Tibial nerve (tissue), 4 donors: Measurements from ENCODE around the gene SLC2A4.

Experiments
- EP300 ChIP-seq, 2 donors: sonication (generic); formaldehyde crosslinking; IDR thresholded peaks; one replicate each; pipeline ENCODE4 v1.6.1; 2017; ENCODE audit warnings: antibody characterized with exemption in 2 of 2, mild to moderate bottlenecking in 1 of 2
- POLR2A ChIP-seq, 2 donors: fragments of 450-650 bp; IDR thresholded peaks; one replicate each; pipeline ENCODE4 v1.6.1; 2017; ENCODE audit warnings: antibody characterized with exemption in 2 of 2, mild to moderate bottlenecking in 2 of 2, moderate library complexity in 2 of 2
- TF ChIP-seq, protein P1 (sequence below), 5 experiments: fragments of 200-600 bp in 3 of 5; fragments of 450-650 bp in 2 of 5; sonication (generic) in 3 of 5; IDR thresholded peaks; one replicate each; pipeline ENCODE4 v1.5.1; 2016 to 2019; ENCODE audit warnings: antibody characterized with exemption in 5 of 5, mild to moderate bottlenecking in 3 of 5, moderate library complexity in 2 of 5

DNA sequence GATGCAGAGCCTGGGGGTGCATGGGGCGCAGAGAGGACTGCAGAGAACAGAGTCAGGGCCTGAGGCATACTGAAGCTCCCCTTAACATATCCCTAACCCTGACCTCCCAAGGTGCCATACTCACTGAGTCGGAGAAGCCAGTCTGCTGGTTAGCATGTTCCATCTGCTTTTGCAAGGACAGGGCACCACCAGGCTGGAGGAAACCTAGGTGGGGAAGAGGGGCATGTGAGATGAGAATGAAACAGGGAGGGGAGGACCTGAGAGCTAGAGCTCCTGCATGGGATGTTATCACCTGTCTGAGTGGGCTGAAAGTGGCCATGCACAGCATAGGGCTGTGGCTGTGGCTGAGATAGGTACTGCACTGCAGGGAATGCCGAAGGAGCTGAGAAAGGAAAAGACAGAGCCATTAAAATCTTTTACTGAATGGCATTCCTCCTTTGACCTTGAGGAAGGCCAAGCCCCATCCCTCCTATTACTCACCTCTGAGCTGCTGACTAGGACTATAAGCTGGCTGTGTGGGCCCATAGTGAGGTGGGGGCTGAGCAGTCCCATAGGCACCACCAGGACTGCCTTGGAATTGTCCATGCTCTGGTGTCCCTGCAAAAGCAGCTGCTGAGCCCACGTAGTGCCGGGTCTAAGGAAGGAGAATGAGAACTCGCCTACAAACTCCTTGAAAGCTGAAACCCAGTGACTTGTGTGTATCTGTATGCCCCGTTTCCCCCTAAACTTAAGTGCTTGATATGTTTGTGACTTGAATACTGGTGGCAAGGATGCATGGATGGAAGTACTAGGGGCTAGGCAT, 31.8 kb downstream of the SLC2A4 start:
- TF ChIP-seq, protein P1, sequence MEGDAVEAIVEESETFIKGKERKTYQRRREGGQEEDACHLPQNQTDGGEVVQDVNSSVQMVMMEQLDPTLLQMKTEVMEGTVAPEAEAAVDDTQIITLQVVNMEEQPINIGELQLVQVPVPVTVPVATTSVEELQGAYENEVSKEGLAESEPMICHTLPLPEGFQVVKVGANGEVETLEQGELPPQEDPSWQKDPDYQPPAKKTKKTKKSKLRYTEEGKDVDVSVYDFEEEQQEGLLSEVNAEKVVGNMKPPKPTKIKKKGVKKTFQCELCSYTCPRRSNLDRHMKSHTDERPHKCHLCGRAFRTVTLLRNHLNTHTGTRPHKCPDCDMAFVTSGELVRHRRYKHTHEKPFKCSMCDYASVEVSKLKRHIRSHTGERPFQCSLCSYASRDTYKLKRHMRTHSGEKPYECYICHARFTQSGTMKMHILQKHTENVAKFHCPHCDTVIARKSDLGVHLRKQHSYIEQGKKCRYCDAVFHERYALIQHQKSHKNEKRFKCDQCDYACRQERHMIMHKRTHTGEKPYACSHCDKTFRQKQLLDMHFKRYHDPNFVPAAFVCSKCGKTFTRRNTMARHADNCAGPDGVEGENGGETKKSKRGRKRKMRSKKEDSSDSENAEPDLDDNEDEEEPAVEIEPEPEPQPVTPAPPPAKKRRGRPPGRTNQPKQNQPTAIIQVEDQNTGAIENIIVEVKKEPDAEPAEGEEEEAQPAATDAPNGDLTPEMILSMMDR (IDR thresholded peaks at IDR 0.05), result no peak
- no peak for TF ChIP-seq POLR2A (IDR thresholded peaks at IDR 0.05)
- TF ChIP-seq EP300 (IDR thresholded peaks at IDR 0.05), result no peak
